SU-DHL-6 (cell line): ENCODE data around the gene CACNA2D1.

Experiments used
- H2AFZ ChIP-seq: fragments of 200-600 bp; sonication (generic); 2 replicates; pipeline ENCODE4 v1.6.1; 2014; ENCODE audit warnings: low read depth, mild to moderate bottlenecking, moderate library complexity, mixed read lengths, antibody characterized with exemption, low read length; ENCODE audit not compliant: severe bottlenecking
- H3F3A ChIP-seq: fragments of 200-600 bp; shearing (Covaris generic); 2 replicates; pipeline ENCODE4 v1.6.0; 2016; ENCODE audit warnings: antibody characterized with exemption, mild to moderate bottlenecking; ENCODE audit not compliant: insufficient read depth
- H3K27ac ChIP-seq: fragments of 200-600 bp; sonication (generic); 2 replicates; pipeline ENCODE4 v1.5.1; 2016; ENCODE audit warnings: low read depth, mild to moderate bottlenecking, low read length, moderate library complexity, mixed read lengths
- H3K27me3 ChIP-seq: fragments of 200-600 bp; sonication (generic), shearing (Covaris generic); 2 replicates; pipeline ENCODE4 v1.6.0; 2014; ENCODE audit warnings: mild to moderate bottlenecking, low read length
- H3K36me3 ChIP-seq: fragments of 200-600 bp; sonication (generic); 2 replicates; pipeline ENCODE4 v1.6.1; 2014; ENCODE audit warnings: mild to moderate bottlenecking, low read length, mixed read lengths
- H3K4me2 ChIP-seq: fragments of 300-600, 200-600 bp; shearing (Covaris generic), sonication (generic); 2 replicates; pipeline ENCODE4 v1.6.0; 2014; ENCODE audit warnings: low read length, low read depth, mild to moderate bottlenecking; ENCODE audit not compliant: poor library complexity, severe bottlenecking
- H3K4me3 ChIP-seq: fragments of 200-600 bp; sonication (generic); 2 replicates; pipeline ENCODE4 v1.5.1; 2014; ENCODE audit warnings: antibody characterized with exemption, low read length, mild to moderate bottlenecking, mixed read lengths; ENCODE audit not compliant: insufficient read depth, poor library complexity, severe bottlenecking
- H3K79me2 ChIP-seq: fragments of 200-600 bp; sonication (generic); 2 replicates; pipeline ENCODE4 v1.6.1; 2014; ENCODE audit warnings: mild to moderate bottlenecking, low read length, moderate library complexity; ENCODE audit not compliant: insufficient read depth
- H3K9ac ChIP-seq: fragments of 200-600 bp; sonication (generic); 2 replicates; pipeline ENCODE4 v1.7.0; 2014; ENCODE audit warnings: mild to moderate bottlenecking, low read length
- H3K9me2 ChIP-seq: fragments of 200-600 bp; sonication (generic); replicated peaks from 2 replicates; pipeline ENCODE4 v1.6.1; 2014; ENCODE audit warnings: low read length; ENCODE audit not compliant: insufficient read depth
- H3K9me3 ChIP-seq: fragments of 200-600 bp; sonication (generic); 2 replicates; pipeline ENCODE4 v1.6.1; 2014; ENCODE audit warnings: low read length, mixed read lengths; ENCODE audit not compliant: insufficient read depth
- H4K20me1 ChIP-seq: fragments of 200-600 bp; sonication (generic); 2 replicates; pipeline ENCODE4 v1.6.1; 2014; ENCODE audit warnings: low read depth, mild to moderate bottlenecking, antibody characterized with exemption, low read length, moderate library complexity, mixed read lengths
- CTCF ChIP-seq: fragments of 200-600 bp; sonication (generic); IDR thresholded peaks from one replicate; pipeline ENCODE4 v1.5.1; 2017; ENCODE audit warnings: antibody characterized with exemption, mild to moderate bottlenecking, low read length, moderate library complexity; ENCODE audit not compliant: insufficient read depth, poor library complexity, severe bottlenecking
- EZH2phosphoT487 ChIP-seq: fragments of 200-600 bp; sonication (generic), shearing (Covaris generic); conservative IDR thresholded peaks from 2 replicates; pipeline ENCODE4 v1.6.1; 2018; ENCODE audit warnings: mild to moderate bottlenecking, antibody characterized with exemption, low read length, moderate library complexity, mixed read lengths

The CACNA2D1 gene

GRCh38 chr7:82289889-82290288 lies 153.7 kb downstream of the CACNA2D1 start:
- no peak overlapping the region for H3K9ac ChIP-seq
- TF ChIP-seq EZH2phosphoT487 (no peak), CTCF (no peak)
- H3K27ac ChIP-seq, result no peak overlapping the region
- no peaks in the 10 kb centered on the region for H3K9me3 ChIP-seq
- no peak overlapping the region for H3K4me3 ChIP-seq
- H3K27me3 ChIP-seq, result peaks cover 3% of the 10 kb centered on the region; the same call in 1 of the 2 replicates
- H4K20me1 ChIP-seq, result no peaks in the 10 kb centered on the region
- H2AFZ ChIP-seq, result no peak overlapping the region
- no peaks in the 10 kb centered on the region for H3K9me2 ChIP-seq
- no peak overlapping the region for H3K4me2 ChIP-seq
- H3F3A ChIP-seq, result no peaks in the 10 kb centered on the region
- no peaks in the 10 kb centered on the region for H3K36me3 ChIP-seq
- no peaks in the 10 kb centered on the region for H3K79me2 ChIP-seq

GRCh38 chr7:82289152-82289535 lies 154.4 kb downstream of the CACNA2D1 start:
- Histone ChIP-seq H3K27ac (no peak overlapping the region), H3K4me2 (no peak overlapping the region)
- TF ChIP-seq CTCF, result no peak
- no peak for TF ChIP-seq EZH2phosphoT487

DNA sequence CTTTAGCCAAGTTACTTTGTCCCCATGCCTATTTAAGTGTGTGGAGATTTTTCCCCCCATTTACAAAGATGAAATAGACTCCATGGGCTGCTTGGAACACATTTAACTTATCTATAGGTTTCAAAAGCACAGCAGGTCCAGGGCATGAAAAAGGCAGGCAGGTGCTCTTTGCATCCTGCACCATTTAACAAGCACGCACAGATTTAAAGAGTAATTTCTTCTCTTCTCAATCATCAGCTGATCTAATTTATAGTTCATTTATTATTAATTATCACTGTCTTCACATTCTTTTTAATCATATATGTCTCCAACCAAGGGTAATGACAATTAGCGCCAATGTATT lies 156.8 kb downstream of the CACNA2D1 start:
- H3K27me3 ChIP-seq, result no peaks in the 10 kb centered on the region
- H3K4me3 ChIP-seq, result no peak overlapping the region
- H3K36me3 ChIP-seq, result no peaks in the 10 kb centered on the region
- no peak overlapping the region for H3K27ac ChIP-seq
- H3K9me2 ChIP-seq, result no peaks in the 10 kb centered on the region
- no peak overlapping the region for H3K9ac ChIP-seq
- no peaks in the 10 kb centered on the region for H3K79me2 ChIP-seq
- no peak overlapping the region for H2AFZ ChIP-seq
- no peaks in the 10 kb centered on the region for H3K9me3 ChIP-seq
- H4K20me1 ChIP-seq, result no peaks in the 10 kb centered on the region
- no peak overlapping the region for H3K4me2 ChIP-seq
- TF ChIP-seq EZH2phosphoT487 (no peak), CTCF (no peak)
- no peaks in the 10 kb centered on the region for H3F3A ChIP-seq

More at GRCh38 chr7:82289152-82289535, 154.4 kb downstream of the CACNA2D1 start:
- H3K27me3 ChIP-seq, result peaks cover 3% of the 10 kb centered on the region; the same call in 1 of the 2 replicates
- H2AFZ ChIP-seq, result no peak overlapping the region
- H4K20me1 ChIP-seq, result no peaks in the 10 kb centered on the region
- H3K9me3 ChIP-seq, result no peaks in the 10 kb centered on the region
- H3K79me2 ChIP-seq, result no peaks in the 10 kb centered on the region
- no peak overlapping the region for H3K4me3 ChIP-seq
- H3F3A ChIP-seq, result no peaks in the 10 kb centered on the region
- no peak overlapping the region for H3K9ac ChIP-seq
- no peaks in the 10 kb centered on the region for H3K36me3 ChIP-seq
- no peaks in the 10 kb centered on the region for H3K9me2 ChIP-seq
